GM19099 (cell line): ENCODE data around the gene EIF2AK3.

Experiments used
- POLR2A ChIP-seq: IDR thresholded peaks from 3 replicates; pipeline ENCODE4 v1.6.1; 2011; ENCODE audit warnings: low read depth; ENCODE audit not compliant: insufficient read length; ENCODE audit errors: extremely low read depth

The EIF2AK3 gene

DNA sequence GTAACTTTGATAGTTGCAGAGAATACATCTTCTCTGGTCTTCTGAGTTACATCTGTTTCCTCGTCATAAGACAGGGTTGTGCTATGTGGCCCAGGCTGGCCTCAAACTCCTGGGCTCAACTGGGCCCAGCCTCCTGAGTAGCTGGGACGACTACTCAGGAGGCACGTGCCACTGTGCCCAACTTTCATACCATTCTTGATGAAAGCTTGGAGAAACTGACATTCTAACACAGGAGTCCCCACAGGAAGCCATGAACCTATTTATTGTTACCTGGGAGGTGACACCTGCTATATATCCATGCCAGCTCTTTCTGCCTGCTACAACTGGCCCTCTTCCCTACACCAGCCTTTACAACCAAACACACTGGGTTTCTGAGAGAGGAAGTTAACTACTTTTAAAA, 19.1 kb downstream of the EIF2AK3 start:
- no peak for TF ChIP-seq POLR2A

DNA sequence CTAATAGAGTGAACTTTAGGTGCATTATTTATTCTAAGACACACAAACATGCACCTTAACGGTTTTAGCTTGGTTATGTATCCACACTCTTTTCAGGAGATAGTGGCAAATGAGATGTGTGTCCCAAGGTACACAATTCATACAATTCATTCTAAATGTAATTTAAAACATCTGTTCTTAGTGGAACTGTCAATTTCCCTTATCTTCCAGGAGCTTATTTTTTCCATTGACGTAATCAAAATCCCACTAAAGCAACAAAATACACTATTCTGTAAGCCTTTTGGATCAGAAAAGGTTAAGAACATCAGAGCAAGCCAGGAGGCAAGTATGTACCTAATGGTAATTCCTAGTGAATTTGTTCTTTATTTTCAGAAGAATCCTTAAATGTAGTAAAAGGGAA, 19.8 kb downstream of the EIF2AK3 start:
- no peak for TF ChIP-seq POLR2A

DNA sequence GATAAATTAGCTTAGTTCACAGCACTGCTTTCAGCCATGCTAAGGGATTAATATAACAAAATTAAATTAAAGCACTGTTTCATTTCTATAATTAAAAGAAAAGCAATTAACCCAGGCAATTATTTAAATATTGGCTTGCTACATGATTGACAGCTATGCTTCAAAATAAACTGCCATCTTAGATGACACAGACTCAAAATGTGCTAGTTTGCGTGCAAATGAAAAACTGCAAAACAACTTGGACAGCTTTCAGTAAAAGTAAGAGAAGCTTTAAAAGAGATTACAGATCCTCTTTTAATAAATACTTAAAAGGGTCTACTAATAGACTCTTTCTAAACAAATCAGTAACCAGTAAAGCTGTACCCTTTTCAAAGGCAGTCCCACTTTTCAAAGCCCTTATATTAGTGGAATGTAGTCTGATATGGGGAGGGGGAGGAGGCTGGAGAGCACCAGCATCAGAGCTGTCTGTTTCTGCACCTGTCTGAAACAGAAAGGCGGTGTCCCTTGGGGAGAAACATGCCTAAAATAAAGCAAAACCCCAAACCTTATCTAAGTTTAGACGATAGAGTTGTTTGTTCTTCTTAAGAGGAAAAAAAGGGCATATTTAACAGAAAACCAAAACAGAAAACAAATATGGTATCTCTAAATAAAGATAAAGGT, 20.8 kb downstream of the EIF2AK3 start:
- TF ChIP-seq POLR2A = peak; percentile 14

DNA sequence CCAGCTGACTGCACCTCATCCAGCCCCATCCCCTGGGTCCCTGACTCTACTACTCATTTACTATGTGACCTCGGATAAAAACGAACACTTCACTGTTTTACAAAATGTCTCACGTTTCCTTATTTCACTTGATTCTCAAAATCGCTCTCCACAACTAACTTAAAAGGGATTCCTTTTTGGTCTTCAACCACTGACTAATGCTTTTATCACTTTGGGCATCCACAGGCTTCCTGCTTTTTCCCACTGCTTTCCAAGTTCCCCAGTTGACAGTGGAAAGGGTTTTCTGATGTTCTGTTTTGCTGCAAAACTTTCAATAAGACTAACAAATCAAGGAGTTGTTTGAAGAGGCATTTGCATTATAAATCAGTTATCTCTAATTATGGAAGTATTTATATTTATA, 24.1 kb downstream of the EIF2AK3 start:
- TF ChIP-seq POLR2A = no peak

DNA sequence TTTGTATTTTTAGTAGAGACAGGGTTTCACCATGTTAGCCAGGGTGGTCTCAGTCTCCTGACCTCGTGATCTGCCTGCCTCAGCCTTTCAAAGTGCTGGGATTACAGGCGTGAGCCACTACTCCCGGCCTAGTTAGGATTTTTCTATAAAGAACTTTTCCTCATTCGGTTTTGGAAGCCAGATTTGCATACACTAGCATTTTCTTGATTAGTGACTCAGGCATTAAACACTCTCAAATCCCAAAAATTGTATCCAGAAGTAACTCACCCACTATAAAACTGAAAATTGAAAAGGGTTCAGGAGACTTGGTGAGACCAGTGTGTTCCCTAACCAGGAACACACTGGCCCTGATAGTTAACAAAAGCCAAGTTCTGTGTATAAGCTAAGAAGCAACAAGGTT, 25.2 kb downstream of the EIF2AK3 start:
- no peak for TF ChIP-seq POLR2A

DNA sequence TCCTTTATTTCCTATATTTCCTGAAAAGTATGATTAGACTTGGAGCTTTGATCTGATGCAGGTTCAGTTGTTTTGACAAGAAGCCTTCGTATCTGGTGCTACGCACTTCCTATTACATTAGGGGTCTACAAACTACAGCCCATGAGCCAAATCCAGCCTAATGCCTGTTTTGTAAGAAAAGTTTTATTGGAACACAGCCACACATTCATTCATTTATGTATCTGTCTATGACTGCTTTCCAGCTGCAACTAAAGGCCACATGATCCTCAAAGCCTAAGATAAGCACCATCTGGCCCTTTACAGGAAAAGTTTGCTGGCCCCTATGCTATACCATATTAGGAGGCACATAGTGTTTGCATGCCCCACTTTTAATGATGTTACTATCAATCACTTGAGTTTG, 26.0 kb downstream of the EIF2AK3 start:
- no peak for TF ChIP-seq POLR2A

DNA sequence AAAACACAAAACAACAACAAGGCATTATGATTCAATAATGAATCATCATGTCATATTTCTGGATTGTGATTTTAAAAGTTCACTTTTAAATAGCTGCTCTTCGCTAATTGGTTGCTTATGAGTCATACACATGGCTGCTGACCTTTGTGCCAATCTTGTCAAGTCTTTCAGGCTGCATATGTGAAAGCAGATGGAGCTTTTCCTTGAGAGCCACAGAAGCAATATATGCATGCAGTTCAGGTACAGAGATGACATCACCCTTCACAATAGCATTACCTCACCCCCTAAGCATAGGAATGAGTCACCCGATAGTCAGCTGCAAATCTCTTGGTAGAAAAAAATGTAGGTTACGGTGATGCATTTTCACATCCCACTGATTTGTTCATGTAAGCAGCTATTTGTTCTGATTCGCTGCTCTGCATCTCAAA, 27.2 kb downstream of the EIF2AK3 start:
- TF ChIP-seq POLR2A = no peak

DNA sequence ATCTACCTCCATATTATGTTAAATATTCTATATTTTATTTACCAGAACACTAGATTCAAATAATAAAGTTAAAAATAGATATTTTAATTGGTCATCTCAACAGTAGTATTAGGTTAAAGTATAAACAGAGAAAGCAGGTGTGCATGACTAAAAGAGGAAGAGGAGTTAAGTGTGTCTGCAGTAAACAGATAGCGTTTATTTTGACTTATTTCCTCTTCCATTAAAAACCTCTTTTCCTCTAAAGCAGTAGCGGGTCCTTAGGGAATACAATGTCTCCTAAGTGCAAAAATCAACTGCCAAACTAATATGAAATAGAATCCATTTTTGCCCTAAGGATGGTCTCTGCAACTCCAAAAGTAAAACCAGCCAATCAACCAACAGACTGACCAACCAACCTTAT, 27.7 kb downstream of the EIF2AK3 start:
- no peak for TF ChIP-seq POLR2A

DNA sequence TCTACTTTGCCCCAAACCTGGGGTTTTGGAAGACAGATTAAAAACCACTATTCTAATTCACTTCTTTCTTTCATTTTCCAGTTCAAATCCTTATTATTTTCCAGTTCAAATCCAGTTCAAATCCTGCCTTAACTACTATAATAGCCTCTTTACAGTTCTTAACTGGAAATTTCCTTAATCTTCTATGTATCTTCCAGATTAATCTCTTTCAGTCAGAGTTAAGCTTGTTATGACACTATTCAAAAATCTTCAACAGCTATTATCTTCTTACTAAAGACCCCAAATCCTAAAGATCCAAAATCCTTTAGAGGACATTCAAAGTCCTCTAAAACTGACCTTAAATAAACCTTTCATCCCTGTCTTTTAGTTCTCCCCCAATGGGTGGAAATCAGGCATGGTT, 30.1 kb downstream of the EIF2AK3 start:
- TF ChIP-seq POLR2A = no peak

DNA sequence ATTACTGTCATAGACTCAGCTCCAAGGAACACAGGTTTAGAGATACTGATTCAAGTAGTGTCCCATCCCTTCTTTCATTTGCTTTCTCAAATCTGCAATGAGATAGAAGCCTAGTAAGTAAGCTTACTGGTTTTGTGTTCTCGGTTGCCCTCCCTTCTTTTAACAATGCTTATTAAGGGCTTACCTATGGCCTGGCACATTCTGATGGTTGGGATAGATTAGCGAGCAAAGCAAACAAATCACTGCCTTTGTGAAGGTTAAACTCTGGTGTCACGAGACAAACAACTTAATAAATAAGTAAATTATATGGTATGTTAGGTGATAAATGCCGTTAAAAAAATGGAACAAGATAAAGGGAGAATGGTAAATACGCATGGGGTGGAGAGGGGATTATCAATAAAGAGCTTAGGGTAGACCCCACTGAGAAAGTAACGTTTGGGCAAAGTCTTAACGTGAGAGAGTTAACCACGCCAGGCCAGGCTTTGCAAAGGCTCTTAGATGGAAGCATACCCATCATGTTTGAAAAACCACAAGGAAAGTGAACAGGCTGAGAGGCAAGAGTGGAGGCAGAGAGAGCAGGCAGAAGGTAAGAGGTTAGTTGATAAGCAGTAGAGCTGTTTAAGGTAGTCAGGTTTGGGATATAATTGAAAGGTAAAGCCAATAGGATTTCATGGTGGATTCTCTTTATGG, 31.0 kb downstream of the EIF2AK3 start:
- TF ChIP-seq POLR2A = no peak

DNA sequence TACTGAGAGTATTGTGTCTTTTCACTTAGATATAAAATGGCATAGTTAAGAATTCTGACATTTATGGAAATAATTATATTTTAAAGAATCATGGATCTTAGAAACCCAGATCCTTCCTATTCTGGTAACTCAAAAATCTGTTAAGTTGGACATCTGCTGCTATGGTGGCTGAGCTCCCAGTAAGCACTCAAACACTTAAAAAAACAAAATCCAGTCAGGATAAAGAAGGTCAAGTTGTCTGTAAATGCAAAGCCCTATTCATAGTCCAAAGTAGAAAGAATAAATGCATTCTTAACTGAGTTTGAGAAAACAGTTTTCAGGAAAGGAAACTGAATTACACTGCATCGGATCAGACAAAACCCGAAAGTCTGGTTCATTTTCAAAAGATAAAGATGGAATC, 35.6 kb downstream of the EIF2AK3 start:
- no peak for TF ChIP-seq POLR2A

DNA sequence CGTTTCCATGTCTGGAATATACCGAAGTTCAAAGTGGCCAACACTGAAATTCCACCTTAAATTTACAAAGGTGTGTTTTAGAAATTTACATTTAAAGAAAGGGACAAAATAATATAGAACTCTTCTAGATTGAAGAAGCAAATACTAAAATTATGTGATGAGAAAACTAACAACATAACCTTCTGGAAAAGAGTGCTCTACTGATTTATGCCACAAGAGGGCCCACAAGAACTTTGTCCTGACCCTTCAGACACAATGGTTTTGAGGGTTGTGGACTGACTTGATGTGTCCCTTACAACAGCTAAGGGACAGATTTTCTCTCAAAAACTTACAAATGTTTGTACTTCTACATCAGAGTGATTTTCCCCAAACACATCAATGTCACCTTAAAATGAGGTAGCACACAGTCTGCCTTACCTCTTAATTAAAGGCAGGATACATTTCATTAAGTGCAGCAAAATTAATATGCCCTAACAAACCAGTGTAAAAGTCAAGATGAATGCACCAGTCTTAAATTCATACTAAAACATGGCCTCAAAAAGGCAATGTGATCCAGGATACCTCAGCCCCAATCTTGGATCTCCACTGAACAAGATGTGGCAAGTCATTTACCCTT, 36.2 kb downstream of the EIF2AK3 start:
- TF ChIP-seq POLR2A = no peak

DNA sequence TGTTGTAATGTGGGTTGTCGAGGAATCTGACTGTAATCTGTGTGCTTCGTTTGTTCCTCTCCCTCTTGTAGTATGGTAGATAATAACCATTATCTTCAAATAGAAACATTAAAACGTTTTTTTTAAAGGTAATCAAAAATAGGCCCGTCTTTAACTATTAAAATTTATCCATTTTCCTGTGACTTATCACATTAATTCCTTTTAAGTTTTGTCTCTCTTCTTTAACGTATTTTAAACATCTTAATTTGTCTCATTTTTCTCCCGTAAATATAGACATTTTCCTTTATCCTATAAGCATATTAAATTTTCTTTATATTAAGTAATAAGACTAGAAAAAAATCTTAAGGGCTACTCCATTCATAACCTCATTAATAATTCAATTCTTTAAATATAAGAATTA, 41.3 kb downstream of the EIF2AK3 start:
- TF ChIP-seq POLR2A = no peak

DNA sequence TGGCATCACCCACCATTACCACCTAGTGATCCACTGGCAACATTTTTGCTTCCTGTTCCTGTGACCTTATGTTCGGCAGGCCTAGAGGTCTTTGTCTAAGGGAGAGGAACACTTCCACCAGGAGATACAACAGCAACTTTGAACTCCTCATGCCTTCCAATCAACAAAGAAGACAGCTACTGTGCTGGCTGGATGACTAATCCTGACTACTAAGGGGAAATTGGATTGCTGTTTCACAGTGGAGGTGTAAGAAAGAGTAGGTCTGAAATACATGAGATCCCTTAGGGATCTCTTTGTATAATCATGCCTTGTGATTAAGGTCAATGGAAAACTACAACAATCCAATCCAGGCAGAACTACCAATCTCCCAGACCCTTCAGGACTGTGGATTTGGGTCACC, 45.2 kb downstream of the EIF2AK3 start:
- TF ChIP-seq POLR2A = no peak

DNA sequence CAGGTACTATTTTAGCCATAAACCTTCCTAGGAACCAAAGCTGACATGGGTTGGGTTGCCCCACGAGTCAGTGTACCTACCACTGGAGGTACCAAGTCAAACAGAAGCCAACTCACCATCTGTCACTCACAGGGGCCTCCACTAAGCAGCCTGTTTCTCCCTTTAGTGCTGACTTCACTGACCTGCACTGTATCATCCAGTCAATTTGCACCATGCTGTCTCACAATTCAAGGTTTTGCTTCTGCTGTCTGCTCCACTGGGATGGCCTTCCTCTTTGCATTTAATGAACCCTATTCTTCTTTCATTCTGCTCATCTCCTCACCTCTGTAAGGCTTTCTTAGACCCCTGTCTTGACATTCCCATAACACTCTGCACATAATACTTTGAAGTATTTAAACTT, 47.2 kb downstream of the EIF2AK3 start:
- no peak for TF ChIP-seq POLR2A

DNA sequence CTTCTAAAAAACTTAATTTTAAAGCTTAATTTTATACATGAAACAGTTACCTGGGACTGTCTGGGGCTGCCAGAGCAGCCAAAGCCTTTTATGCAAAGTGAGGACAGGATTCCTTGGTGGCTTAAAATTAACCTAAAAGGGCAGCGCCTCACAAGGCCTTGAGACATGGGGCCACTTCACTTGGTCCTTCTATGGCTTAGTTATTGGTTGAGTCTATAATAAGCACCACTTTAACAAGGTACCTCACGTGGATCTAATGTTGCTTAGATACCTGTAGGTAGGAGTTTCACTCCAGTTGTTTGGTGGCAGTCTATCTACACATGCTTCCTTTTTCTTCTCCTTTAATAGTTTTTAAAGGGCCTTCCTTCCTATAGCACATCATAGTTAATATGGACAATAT, 51.6 kb downstream of the EIF2AK3 start:
- no peak for TF ChIP-seq POLR2A
